Activated CD4-positive, alpha-beta T cell treated with anti-CD3 and anti-CD28 coated beads for 24 hours (primary cell): ENCODE measurements around the gene KRTAP4-7.
"Not testable (repeated sequence)": the region's sequence is repeated elsewhere in the genome, so short reads cannot be mapped to it uniquely, and the experiment has no call there.

Experiments used
- DNase-seq, 2 donors: peaks; one replicate each; pipeline ENCODE4 v3.0.0-alpha.2; 2020; ENCODE audit warnings: low read depth in 2 of 2

Gene KRTAP4-7

GRCh38 chr17:41084100-41084856 lies at the start of gene KRTAP4-7:
Gene KRTAP4-7, plus strand, starts transcription at chr17:41084150. Its CDS starts 57 bp downstream, at chr17:41084207.
- not testable (repeated sequence) for DNase-seq

- not testable (repeated sequence) for DNase-seq
These were observed 49.5 kb upstream of the KRTAP4-7 start, which contains the start of gene KRTAP1-3 for GRCh38 chr17:41034346-41034935. Gene KRTAP1-3, minus strand, starts transcription at chr17:41034874. Its CDS starts 53 bp downstream, at chr17:41034821.

GRCh38 chr17:41037853-41038350 lies 46.0 kb upstream of the KRTAP4-7 start:
- no peak for DNase-seq

GRCh38 chr17:41040783-41041571 lies 43.0 kb upstream of the KRTAP4-7 start, which contains the start of gene KRTAP1-1:
Gene KRTAP1-1, minus strand, starts transcription at chr17:41041450. Its CDS starts 53 bp downstream, at chr17:41041397.
- not testable (repeated sequence) for DNase-seq

- no peak for DNase-seq
These were observed 41.0 kb upstream of the KRTAP4-7 start for GRCh38 chr17:41042953-41043352.

GRCh38 chr17:41046735-41047465 lies 37.0 kb upstream of the KRTAP4-7 start, which contains the start of gene KRTAP2-1:
Gene KRTAP2-1, minus strand, starts transcription at chr17:41047316. Its CDS starts 49 bp downstream, at chr17:41047267.
- not testable (repeated sequence) for DNase-seq

- DNase-seq, result no peak
These were observed 35.5 kb upstream of the KRTAP4-7 start for GRCh38 chr17:41048441-41048840.

- no peak for DNase-seq
These were observed 34.8 kb upstream of the KRTAP4-7 start for GRCh38 chr17:41049110-41049509.

- no peak for DNase-seq
These were observed 31.4 kb upstream of the KRTAP4-7 start for GRCh38 chr17:41052566-41052965.

GRCh38 chr17:41054025-41054424 lies 29.9 kb upstream of the KRTAP4-7 start:
- DNase-seq, result no peak

GRCh38 chr17:41054556-41054955 lies 29.4 kb upstream of the KRTAP4-7 start:
- not testable (repeated sequence) for DNase-seq

GRCh38 chr17:41055130-41055529 lies 28.8 kb upstream of the KRTAP4-7 start, which contains the start of gene KRTAP2-2:
Gene KRTAP2-2, minus strand, starts transcription at chr17:41055230. Its CDS starts 19 bp downstream, at chr17:41055211.
- DNase-seq, result not testable (repeated sequence)

- DNase-seq, result no peak
These were observed 26.4 kb upstream of the KRTAP4-7 start for GRCh38 chr17:41057547-41057946.

- DNase-seq, result no peak
These were observed 25.2 kb upstream of the KRTAP4-7 start for GRCh38 chr17:41058741-41059140.

GRCh38 chr17:41059276-41060051 lies 24.5 kb upstream of the KRTAP4-7 start:
- DNase-seq, result not testable (repeated sequence)

GRCh38 chr17:41060052-41060604 lies 23.8 kb upstream of the KRTAP4-7 start, which contains the start of gene KRTAP2-3:
Gene KRTAP2-3, minus strand, starts transcription at chr17:41060114. Its CDS starts 64 bp downstream, at chr17:41060050.
- DNase-seq, result no peak

- no peak for DNase-seq
These were observed 22.0 kb upstream of the KRTAP4-7 start for GRCh38 chr17:41061964-41062363.

GRCh38 chr17:41063449-41063848 lies 20.5 kb upstream of the KRTAP4-7 start:
- no peak for DNase-seq

GRCh38 chr17:41064301-41064700 lies 19.6 kb upstream of the KRTAP4-7 start:
- no peak for DNase-seq
